ACHN (cell line): Measurements from ENCODE around the gene USP33.
"Not testable (repeated sequence)": the region's sequence is repeated elsewhere in the genome, so short reads cannot be mapped to it uniquely, and the experiment has no call there.

Experiments used
- DNase-seq: peaks from one replicate; pipeline ENCODE4 v3.0.0-alpha.2; 2015
- in situ Hi-C: cut with HindIII; loops from 2 replicates; pipeline ENCODE4 v1.10.0; 2017; ENCODE audit warnings: low sequenced_read_pairs, low pct_ligation_motif_present, low pct_unique_long_range_greater_than_20kb

USP33 gene

DNA sequence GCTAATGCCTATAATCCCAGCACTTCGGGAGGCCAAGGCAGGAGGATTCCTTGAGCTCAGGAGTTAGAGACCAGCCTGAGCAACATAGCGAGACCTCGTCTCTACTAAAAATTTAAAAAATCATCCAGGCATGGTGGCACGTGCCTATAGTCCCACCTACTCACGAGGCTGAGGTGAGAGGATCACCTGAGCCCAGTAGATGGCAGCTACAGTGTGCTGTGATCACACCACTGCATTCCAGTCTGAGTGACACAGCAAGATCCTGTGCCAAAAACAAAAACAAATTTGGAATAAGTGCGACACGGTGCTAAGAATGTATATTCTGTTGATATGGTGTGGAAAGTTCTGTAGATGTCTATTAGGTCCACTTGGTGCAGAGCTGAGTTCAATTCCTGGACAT is 15.1 kb downstream of the USP33 start:
- in situ Hi-C loops = no loop called here
- DNase-seq = no peak

- in situ Hi-C loops = no loop called here
- DNase-seq = no peak
These were observed 17.6 kb downstream of the USP33 start for GRCh38 chr1:77742011-77742555.

GRCh38 chr1:77741316-77741715 is 18.3 kb downstream of the USP33 start:
- no peak for DNase-seq
- in situ Hi-C loops = no loop called here

DNA sequence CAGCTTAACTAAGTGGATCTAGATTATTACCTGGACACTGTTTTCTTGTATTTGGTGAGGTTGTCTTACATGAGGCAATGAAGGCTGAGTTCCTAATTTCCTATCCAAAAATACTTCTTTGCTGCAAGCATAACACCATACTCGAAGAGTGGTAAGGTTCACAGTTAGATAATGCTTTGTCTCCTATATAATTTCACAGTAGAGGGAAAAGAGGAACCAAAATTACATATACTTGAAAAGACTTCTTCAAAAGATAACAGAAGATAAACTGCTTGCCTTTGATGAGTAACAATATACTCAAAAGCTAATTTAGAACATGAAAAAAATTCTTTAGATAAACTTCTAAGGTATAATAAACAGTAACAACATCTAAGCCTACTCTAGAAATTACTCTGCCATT is 20.4 kb downstream of the USP33 start:
- DNase-seq = no peak
- in situ Hi-C loops = no loop called here

DNA sequence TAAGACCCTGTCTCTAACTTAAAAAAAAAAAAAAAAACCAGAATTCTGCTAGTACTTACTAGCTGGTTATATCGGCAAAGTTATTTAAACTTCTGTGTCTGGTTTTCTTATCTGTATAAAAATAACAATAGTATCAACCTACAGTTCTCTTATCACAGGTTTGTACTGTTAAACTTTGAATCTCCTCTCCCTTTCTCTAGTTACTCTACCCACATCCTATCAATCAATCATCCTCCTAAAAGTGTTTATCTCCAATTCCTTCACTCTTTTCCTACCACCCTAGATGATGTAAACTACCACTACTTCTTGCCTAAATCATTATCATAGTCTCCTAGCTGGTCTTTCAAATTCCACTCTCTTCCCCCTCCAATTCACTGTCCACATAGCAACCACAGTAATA is 27.6 kb downstream of the USP33 start:
- in situ Hi-C loops = no loop called here
- DNase-seq = no peak

DNA sequence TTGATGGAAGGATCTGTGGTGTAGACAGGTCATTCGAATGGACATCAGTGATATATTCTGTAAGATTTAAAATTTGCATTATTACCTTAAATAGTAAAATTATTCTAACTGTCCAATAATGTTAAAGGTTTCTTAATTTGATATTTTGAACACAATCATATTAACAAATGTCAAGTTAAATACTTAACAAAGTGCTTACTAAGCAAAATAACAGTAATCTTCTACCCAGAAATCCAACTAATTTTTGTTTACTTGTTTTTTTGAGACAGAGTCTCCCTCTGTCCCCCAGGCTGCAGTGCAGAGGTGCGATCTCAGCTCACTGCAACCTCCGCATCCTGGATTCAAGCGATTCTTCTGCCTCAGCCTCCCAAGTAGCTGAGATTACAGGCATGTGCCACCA is 33.9 kb downstream of the USP33 start:
- no peak for DNase-seq
- in situ Hi-C loops = no loop called here

- in situ Hi-C loops = no loop called here
- no peak for DNase-seq
These were observed 41.5 kb downstream of the USP33 start for GRCh38 chr1:77718181-77718580.

GRCh38 chr1:77716065-77716464 is 43.6 kb downstream of the USP33 start:
- no peak for DNase-seq
- in situ Hi-C loops = no loop called here

- no peak for DNase-seq
- in situ Hi-C loops = no loop called here
These were observed 49.9 kb downstream of the USP33 start for GRCh38 chr1:77709727-77710126.

DNA sequence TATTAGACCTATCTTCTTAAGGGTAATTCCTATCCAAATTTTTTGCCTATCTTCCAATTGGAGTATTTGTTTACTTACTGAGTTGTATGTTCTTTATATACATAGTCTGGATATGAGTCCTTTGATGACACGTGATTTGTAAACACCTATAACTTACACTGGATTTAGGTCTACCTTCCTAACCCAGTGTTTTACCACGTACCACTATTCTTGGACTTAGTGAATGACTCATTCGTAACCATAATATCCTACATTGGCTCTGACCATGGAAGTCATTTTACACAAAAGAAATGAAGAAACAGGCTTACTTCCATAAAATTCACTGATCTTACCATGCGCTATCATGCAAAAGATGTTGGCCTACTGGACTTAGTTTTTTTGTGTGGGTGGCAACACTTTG is 53.3 kb downstream of the USP33 start:
- no peak for DNase-seq
- in situ Hi-C loops = no loop called here

DNA sequence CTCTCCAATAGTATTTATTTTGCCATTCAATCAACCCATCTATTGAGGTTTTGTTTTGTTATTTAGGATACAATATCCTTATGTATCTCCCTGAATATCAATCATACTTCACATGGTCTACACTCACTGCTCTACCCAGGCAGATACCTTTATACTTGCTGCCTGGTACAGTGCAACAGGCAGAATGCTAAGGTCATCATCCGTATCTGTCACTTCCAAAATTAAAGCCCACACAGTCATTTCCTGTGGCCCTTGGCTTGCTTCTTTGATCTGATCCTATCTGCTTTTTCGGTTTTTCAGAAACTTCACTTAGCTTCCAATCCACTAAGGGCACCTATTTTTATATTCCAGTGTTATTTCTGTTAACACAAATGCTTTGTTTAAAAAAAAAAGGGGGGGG is 54.9 kb downstream of the USP33 start:
- no peak for DNase-seq
- in situ Hi-C loops = no loop called here

GRCh38 chr1:77699673-77700072 is 60.0 kb downstream of the USP33 start:
- DNase-seq = not testable (repeated sequence)

GRCh38 chr1:77697441-77697840 is 62.2 kb downstream of the USP33 start:
- in situ Hi-C loops = no loop called here
- DNase-seq = no peak

More at GRCh38 chr1:77699673-77700072, 60.0 kb downstream of the USP33 start:
- in situ Hi-C loops = not testable (repeated sequence)

GRCh38 chr1:77688939-77689338 is 70.7 kb downstream of the USP33 start:
- no peak for DNase-seq
- in situ Hi-C loops = no loop called here

DNA sequence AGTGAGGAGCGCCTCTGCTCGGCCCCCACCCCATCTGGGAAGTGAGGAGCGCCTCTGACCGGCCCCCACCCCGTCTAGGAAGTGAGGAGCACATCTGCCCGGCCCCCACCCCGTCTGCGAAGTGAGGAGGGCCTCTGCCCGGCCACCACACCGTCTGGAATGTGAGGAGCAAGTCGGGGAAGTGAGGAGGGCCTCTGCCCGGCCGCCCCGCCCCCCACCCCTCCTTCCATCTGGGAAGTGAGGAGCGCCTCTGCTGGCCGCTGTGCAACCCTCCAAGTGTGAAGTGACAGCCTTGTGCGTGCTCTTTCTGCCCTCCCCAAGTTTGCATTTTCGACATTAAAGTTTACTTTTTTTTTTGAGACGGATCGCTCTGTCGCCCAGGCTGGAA is 72.1 kb downstream of the USP33 start:
- DNase-seq = no peak
- in situ Hi-C loops = no loop called here

DNA sequence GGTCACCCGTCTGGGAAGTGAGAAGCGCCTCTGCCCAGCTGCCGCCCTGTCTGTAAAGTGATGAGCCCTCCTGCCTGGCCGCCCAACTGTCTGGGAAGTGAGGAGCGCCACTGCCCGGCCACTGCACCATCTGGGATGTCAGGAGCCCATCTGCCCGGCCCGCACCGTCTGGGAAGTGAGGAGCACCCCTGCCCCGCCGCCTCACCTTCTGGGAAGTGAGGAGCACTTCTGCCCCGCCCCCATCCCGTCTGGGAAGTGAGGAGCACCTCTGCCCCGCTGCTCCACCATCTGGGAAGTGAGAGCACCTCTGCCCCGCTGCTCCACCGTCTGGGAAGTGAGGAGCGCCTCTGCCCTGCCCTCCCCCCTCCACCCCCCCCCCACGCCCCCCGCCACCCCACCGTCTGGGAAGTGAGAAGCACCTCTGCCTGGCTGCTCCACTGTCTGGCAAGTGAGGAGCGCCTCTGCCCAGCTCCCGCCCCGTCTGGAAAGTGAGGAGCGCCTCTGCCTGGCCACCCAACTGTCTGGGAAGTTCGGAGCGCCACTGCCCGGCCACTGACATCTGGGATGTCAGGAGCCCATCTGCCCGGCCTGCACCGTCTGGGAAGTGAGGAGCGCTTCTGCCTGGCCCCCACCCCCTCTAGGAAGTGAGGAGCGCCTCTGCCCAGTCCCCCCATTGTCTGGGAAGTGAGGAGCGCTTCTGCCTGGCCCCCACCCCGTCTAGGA is 72.7 kb downstream of the USP33 start:
- in situ Hi-C loops = no loop called here

GRCh38 chr1:77683160-77684148 is 76.2 kb downstream of the USP33 start:
- in situ Hi-C loops = no loop called here
- peak; percentile 90 for DNase-seq

More for the DNA sequence above, 72.7 kb downstream of the USP33 start:
- no peak for DNase-seq

GRCh38 chr1:77682460-77683159 is 77.0 kb downstream of the USP33 start, which contains the start of gene ZZZ3:
TSS of gene ZZZ3 (minus strand) at chr1:77682658. CDS start at chr1:77633354, 49,304 bp downstream.
- in situ Hi-C loops = no loop called here
- DNase-seq = peak; percentile 93

DNA sequence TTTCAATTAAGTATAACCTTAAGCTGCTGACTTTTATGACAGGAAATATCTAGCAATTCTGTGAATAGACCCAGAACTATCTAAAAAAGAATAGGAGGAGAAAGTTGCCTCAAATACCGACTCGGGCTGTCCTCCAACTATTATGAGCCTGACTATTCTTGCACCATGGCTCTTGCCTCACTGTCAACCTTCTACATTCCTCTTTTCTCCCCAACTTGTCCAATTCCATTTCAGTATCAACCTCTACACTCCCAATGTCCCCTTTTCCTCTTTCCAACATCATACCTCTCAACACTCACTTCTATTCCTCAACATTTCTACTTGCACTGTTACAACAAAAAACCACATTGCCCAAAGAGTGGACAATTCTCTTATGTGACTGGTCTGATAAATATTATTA is 79.5 kb downstream of the USP33 start:
- in situ Hi-C loops = no loop called here
- no peak for DNase-seq
